Chondrocyte (in vitro differentiated cells): ENCODE data around the gene CIB1. TPM values are rescaled to one million over a fixed set of nuclear protein-coding genes. Genes with fewer than 3 reads are reported as not detected.

Experiments
- DNase-seq: peaks from one replicate; pipeline ENCODE4 v3.0.0; 2021; ENCODE audit warnings: mixed read lengths, low spot score
- H3K27ac Mint-ChIP-seq: one replicate; pipeline ENCODE4 v1.8.0; 2021; ENCODE audit warnings: mild to moderate bottlenecking, moderate library complexity, mixed read lengths; ENCODE audit not compliant: unreplicated experiment
- H3K27me3 Mint-ChIP-seq: 2 replicates; pipeline ENCODE4 v1.8.0; 2021; ENCODE audit warnings: low read depth, mixed read lengths
- H3K36me3 Mint-ChIP-seq: 2 replicates; pipeline ENCODE4 v1.8.0; 2021; ENCODE audit warnings: low read depth, mixed read lengths
- H3K4me1 Mint-ChIP-seq: 2 replicates; pipeline ENCODE4 v1.8.0; 2021; ENCODE audit warnings: low read depth, mild to moderate bottlenecking, mixed read lengths
- H3K4me3 Mint-ChIP-seq: one replicate; pipeline ENCODE4 v1.8.0; 2021; ENCODE audit warnings: mild to moderate bottlenecking, moderate library complexity, mixed read lengths; ENCODE audit not compliant: unreplicated experiment
- H3K9me3 Mint-ChIP-seq: 2 replicates; pipeline ENCODE4 v1.8.0; 2021; ENCODE audit warnings: low read depth, mixed read lengths
- total RNA-seq: library from RNA; stranded (reverse); gene quantifications from 3 replicates; pipeline ENCODE4 v1.2.1, GENCODE V29; 2021
- TF ChIP-seq, protein P1 (sequence below): fragments of 200-600 bp; sonication (generic); IDR thresholded peaks from 2 replicates; pipeline ENCODE4 v1.5.0; 2021; ENCODE audit warnings: antibody characterized with exemption, mild to moderate bottlenecking, moderate library complexity

Gene CIB1
- total RNA-seq, 1 donor from 2014 or later: 42.4 TPM

GRCh38 chr15:90217671-90218394 is 15.9 kb downstream of the CIB1 start:
- Mint-ChIP-seq H3K27ac (no peak overlapping the region), H3K9me3 (no peaks in the 10 kb centered on the region), H3K36me3 (no peaks in the 10 kb centered on the region), H3K4me1 (peaks cover 10% of the 10 kb centered on the region), H3K4me3 (no peak overlapping the region), H3K27me3 (no peaks in the 10 kb centered on the region)
- TF ChIP-seq, protein P1, sequence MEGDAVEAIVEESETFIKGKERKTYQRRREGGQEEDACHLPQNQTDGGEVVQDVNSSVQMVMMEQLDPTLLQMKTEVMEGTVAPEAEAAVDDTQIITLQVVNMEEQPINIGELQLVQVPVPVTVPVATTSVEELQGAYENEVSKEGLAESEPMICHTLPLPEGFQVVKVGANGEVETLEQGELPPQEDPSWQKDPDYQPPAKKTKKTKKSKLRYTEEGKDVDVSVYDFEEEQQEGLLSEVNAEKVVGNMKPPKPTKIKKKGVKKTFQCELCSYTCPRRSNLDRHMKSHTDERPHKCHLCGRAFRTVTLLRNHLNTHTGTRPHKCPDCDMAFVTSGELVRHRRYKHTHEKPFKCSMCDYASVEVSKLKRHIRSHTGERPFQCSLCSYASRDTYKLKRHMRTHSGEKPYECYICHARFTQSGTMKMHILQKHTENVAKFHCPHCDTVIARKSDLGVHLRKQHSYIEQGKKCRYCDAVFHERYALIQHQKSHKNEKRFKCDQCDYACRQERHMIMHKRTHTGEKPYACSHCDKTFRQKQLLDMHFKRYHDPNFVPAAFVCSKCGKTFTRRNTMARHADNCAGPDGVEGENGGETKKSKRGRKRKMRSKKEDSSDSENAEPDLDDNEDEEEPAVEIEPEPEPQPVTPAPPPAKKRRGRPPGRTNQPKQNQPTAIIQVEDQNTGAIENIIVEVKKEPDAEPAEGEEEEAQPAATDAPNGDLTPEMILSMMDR: no peak
- no peak for DNase-seq

DNA sequence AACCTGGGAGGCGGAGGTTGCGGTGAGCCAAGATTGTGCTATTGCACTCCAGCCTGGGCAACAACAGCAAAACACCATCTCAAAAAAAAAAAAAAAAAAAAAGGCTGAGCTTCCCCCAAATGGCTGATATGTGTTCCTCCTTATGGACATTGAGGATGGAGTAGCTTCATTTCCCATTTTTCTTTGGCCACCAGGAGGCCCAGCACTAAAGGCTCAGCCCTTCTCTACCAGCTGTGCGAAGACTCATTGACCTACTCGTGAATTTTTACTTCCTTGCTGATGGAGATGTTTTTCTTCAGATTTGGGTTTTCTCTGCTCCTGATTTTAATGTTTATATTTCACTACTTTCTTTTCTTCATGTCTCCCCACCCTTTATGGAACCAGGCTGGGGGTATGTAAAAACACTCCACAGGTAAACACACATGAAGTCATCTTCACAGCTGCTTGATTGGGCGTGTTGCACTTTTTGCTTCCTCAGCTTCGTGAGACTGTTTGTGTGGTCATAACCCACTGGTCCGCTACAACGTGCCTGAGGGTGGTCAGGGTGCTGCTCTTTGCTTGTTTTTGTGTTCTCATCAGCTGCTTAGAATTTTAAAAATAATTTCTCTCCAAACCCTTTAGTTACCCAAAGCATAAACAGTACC is 19.1 kb downstream of the CIB1 start:
- no peak for DNase-seq
- no peak overlapping the region for H3K27ac Mint-ChIP-seq
- no peak overlapping the region for H3K4me3 Mint-ChIP-seq

DNA sequence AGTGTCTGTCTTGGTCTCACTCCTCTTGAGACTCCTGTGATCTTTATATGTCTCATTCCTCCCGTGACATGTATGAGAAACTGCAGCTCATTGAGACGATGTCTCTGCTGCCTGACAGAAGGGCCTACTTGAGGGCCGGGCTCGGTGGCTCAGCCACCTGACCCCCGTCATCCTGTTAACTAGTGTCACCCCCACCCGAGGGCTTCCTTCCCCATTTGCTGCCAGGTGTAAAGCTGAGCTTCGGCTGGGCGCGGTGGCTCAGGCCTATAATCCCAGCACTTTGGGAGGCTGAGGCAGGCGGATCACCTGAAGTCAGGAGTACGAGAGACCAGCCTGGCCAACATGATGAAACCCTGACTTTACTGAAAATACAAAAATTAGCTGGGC is 19.9 kb downstream of the CIB1 start:
- Mint-ChIP-seq H3K4me1 (peaks cover 7% of the 10 kb centered on the region), H3K9me3 (no peaks in the 10 kb centered on the region), H3K27me3 (no peaks in the 10 kb centered on the region), H3K4me3 (no peak overlapping the region), H3K36me3 (peaks cover 4% of the 10 kb centered on the region), H3K27ac (no peak overlapping the region)
- no peak for DNase-seq
- TF ChIP-seq, protein P1: no peak

More for the DNA sequence above, 19.1 kb downstream of the CIB1 start:
- Mint-ChIP-seq H3K9me3 (no peaks in the 10 kb centered on the region), H3K4me1 (peaks cover 7% of the 10 kb centered on the region), H3K27me3 (no peaks in the 10 kb centered on the region), H3K36me3 (peaks cover 4% of the 10 kb centered on the region)
- TF ChIP-seq, protein P1: peak; percentile 60

DNA sequence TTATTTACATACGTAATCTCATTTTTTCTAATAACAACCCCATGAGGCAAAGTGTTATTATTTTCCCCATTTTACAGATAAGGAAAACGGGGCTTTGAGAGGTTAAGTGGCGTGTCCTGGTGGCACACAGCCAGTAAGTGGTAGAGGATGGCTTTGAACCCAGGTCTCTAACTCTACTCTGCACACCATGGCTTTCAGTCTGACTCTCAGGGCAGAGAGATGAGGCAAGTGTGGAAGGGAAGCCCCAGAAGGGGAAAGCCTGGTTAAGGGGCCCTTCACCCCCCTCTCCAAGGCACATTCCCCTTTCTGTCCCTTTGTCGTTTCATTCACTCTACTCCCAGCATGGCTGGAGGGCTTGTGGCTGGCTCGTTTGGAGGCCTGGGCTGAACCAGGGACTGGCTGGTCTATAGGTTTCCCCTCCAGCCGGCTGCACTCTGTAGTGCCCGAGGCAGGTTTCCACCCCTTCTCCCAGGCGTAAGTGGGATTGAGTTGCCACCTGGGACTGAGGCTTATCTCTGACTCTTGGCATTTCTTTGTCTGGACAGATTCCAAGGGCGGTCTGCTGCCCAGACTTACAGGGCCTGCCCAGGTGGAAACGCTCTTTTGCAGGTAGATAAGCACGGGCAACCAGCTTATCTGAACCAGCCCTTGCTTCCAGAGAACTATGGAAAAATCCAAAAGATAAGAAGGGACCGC is 20.5 kb downstream of the CIB1 start:
- H3K4me3 Mint-ChIP-seq: no peak overlapping the region
- H3K36me3 Mint-ChIP-seq: peaks cover 4% of the 10 kb centered on the region
- TF ChIP-seq, protein P1: no peak
- peak overlapping the region; percentile 45 for H3K27ac Mint-ChIP-seq
- H3K4me1 Mint-ChIP-seq: peaks cover 7% of the 10 kb centered on the region
- H3K9me3 Mint-ChIP-seq: no peaks in the 10 kb centered on the region
- no peaks in the 10 kb centered on the region for H3K27me3 Mint-ChIP-seq
- DNase-seq: no peak
